SJCRH30 (cell line): ENCODE results near the gene GAS7. TPM values are rescaled to one million over a fixed set of nuclear protein-coding genes. Genes with fewer than 3 reads are reported as not detected.

Source experiments
- DNase-seq, 2 experiments: peaks; one replicate each; pipeline ENCODE4 v3.0.0-alpha.2; 2015 to 2020
- H3K27ac ChIP-seq: fragments of 250-450 bp; sonication (Bioruptor Pico); 2 replicates; pipeline ENCODE4 v1.5.1; 2020; ENCODE audit warnings: mild to moderate bottlenecking, moderate library complexity
- H3K27me3 ChIP-seq: fragments of 250-450 bp; sonication (Bioruptor Pico); 2 replicates; pipeline ENCODE4 v1.5.1; 2020; ENCODE audit warnings: mild to moderate bottlenecking, moderate library complexity
- H3K36me3 ChIP-seq: fragments of 250-450 bp; sonication (Bioruptor Pico); 2 replicates; pipeline ENCODE4 v1.5.1; 2020; ENCODE audit warnings: mild to moderate bottlenecking, moderate library complexity
- H3K4me1 ChIP-seq: fragments of 250-450 bp; sonication (Bioruptor Pico); 2 replicates; pipeline ENCODE4 v1.5.1; 2020; ENCODE audit warnings: mild to moderate bottlenecking, moderate library complexity
- H3K4me3 ChIP-seq: fragments of 250-450 bp; sonication (Bioruptor Pico); 2 replicates; pipeline ENCODE4 v1.5.1; 2020; ENCODE audit warnings: mild to moderate bottlenecking, moderate library complexity
- H3K9me3 ChIP-seq: fragments of 250-450 bp; sonication (Bioruptor Pico); replicated peaks from 2 replicates; pipeline ENCODE4 v1.5.1; 2020; ENCODE audit warnings: mild to moderate bottlenecking, moderate library complexity
- total RNA-seq: library from RNA; depleted of rRNA; stranded (reverse); fragments of >200 nt; shearing (Covaris generic); gene quantifications from 2 replicates; pipeline ENCODE4 v1.2.3, GENCODE V29; 2014

The GAS7 gene
- total RNA-seq, 1 experiment from 2014 or later, result 0.91 TPM

- DNase-seq, result no peak
- no peaks in the 10 kb centered on the region for H3K9me3 ChIP-seq
- H3K4me1 ChIP-seq, result no peaks in the 10 kb centered on the region
- H3K36me3 ChIP-seq, result no peaks in the 10 kb centered on the region
- H3K27ac ChIP-seq, result no peak overlapping the region
- H3K4me3 ChIP-seq, result no peak overlapping the region
- no peaks in the 10 kb centered on the region for H3K27me3 ChIP-seq
Measured at GRCh38 chr17:9986754-9987382, 211.5 kb downstream of the GAS7 start.

- Histone ChIP-seq H3K27ac (no peak overlapping the region), H3K27me3 (no peaks in the 10 kb centered on the region), H3K4me3 (no peak overlapping the region), H3K4me1 (no peaks in the 10 kb centered on the region), H3K9me3 (no peaks in the 10 kb centered on the region), H3K36me3 (no peaks in the 10 kb centered on the region)
- DNase-seq, result no peak
Measured at GRCh38 chr17:9985646-9986045, 212.8 kb downstream of the GAS7 start.

DNA sequence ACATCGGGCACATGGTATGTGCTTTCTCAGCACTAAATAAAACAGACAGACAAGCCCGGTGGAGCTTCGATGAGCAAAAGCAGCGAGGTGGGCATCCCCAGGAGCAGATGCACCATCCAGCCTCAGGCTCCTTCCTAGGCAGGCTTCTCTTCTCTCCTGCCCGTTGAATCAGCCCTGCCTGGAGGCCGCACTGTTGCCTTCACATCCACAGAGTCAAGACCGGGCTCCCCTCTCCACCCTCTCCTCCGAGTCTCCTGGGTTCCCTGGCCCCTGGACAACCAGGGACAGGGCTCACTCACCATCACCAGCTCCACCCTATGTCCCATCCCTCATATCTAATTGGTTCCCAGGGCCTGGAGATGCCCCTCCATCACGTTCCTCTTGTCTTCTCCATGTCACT is 213.6 kb downstream of the GAS7 start:
- no peaks in the 10 kb centered on the region for H3K9me3 ChIP-seq
- H3K27me3 ChIP-seq, result no peaks in the 10 kb centered on the region
- H3K4me1 ChIP-seq, result no peaks in the 10 kb centered on the region
- no peak overlapping the region for H3K4me3 ChIP-seq
- DNase-seq, result no peak
- H3K36me3 ChIP-seq, result no peaks in the 10 kb centered on the region
- H3K27ac ChIP-seq, result no peak overlapping the region

GRCh38 chr17:9982159-9982558 is 216.2 kb downstream of the GAS7 start:
- Histone ChIP-seq H3K4me1 (no peaks in the 10 kb centered on the region), H3K27me3 (no peaks in the 10 kb centered on the region), H3K27ac (no peak overlapping the region), H3K36me3 (no peaks in the 10 kb centered on the region), H3K9me3 (no peaks in the 10 kb centered on the region), H3K4me3 (no peak overlapping the region)
- DNase-seq, result no peak

DNA sequence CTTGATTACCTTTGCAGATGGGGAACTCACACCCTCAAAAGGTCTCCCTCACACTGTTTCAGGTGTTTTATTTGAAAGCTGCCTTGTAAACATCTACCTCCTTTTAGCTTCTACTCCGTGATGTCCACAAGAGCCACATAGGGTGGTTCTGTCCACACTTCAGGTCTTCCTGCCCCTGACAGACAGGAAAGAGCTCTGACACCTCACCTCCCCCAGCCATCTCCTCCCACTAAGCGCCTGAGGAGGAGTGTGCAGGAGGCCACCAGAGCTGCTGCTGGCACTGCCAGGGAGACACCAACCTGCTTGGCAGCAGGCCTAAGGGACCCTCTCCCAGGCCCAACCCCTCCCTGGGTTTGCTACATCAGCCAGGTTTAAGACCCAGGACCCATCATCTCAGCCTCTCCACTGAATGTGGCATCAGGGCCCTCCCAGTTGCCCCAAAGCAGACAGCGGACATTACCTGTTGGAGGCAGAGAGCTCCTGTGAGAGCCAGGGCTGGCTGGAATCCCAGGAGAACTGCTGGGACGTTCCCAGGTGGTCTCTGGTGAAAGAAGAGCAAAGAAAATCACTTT is 217.0 kb downstream of the GAS7 start:
- Histone ChIP-seq H3K27ac (no peak overlapping the region), H3K27me3 (no peaks in the 10 kb centered on the region), H3K36me3 (no peaks in the 10 kb centered on the region), H3K4me3 (no peak overlapping the region), H3K4me1 (no peaks in the 10 kb centered on the region), H3K9me3 (no peaks in the 10 kb centered on the region)
- no peak for DNase-seq

GRCh38 chr17:9979463-9979995 is 218.9 kb downstream of the GAS7 start:
- Histone ChIP-seq H3K9me3 (no peaks in the 10 kb centered on the region), H3K27me3 (no peaks in the 10 kb centered on the region), H3K36me3 (no peaks in the 10 kb centered on the region), H3K27ac (no peak overlapping the region), H3K4me3 (no peak overlapping the region), H3K4me1 (no peaks in the 10 kb centered on the region)
- no peak for DNase-seq

DNA sequence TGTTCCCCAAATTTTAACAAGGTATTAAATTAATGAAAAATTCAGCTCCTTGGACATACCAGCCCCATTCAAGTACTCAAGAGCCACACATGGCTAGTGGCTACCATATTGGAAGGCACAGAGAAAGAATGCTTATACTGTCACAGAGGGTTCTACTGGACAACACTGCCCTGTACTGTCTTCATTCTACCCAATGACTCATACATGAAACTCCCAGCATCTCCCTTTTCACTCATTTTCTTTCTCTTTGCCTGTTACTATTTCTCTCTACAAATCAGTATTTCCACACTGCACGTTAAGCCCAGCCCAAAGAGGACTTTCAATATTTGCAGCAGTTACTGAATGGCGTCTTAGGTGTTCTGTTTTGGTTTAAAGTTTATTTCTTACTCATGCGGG is 221.2 kb downstream of the GAS7 start:
- no peak overlapping the region for H3K4me3 ChIP-seq
- no peaks in the 10 kb centered on the region for H3K36me3 ChIP-seq
- H3K4me1 ChIP-seq, result no peaks in the 10 kb centered on the region
- no peak overlapping the region for H3K27ac ChIP-seq
- H3K9me3 ChIP-seq, result no peaks in the 10 kb centered on the region
- no peak for DNase-seq
- H3K27me3 ChIP-seq, result no peaks in the 10 kb centered on the region

GRCh38 chr17:9976283-9977179 is 221.9 kb downstream of the GAS7 start:
- Histone ChIP-seq H3K4me3 (no peak overlapping the region), H3K4me1 (no peaks in the 10 kb centered on the region), H3K27ac (no peak overlapping the region), H3K27me3 (no peaks in the 10 kb centered on the region), H3K36me3 (no peaks in the 10 kb centered on the region), H3K9me3 (no peaks in the 10 kb centered on the region)
- DNase-seq, result no peak

- Histone ChIP-seq H3K4me3 (no peak overlapping the region), H3K36me3 (no peaks in the 10 kb centered on the region), H3K9me3 (no peaks in the 10 kb centered on the region), H3K4me1 (no peaks in the 10 kb centered on the region), H3K27ac (no peak overlapping the region), H3K27me3 (no peaks in the 10 kb centered on the region)
- no peak for DNase-seq
Measured at GRCh38 chr17:9974448-9975381, 223.7 kb downstream of the GAS7 start.

- Histone ChIP-seq H3K4me3 (no peak overlapping the region), H3K4me1 (no peaks in the 10 kb centered on the region), H3K27me3 (no peaks in the 10 kb centered on the region), H3K9me3 (no peaks in the 10 kb centered on the region), H3K36me3 (no peaks in the 10 kb centered on the region), H3K27ac (no peak overlapping the region)
- DNase-seq, result no peak
Measured at GRCh38 chr17:9973669-9974447, 224.5 kb downstream of the GAS7 start.

- Histone ChIP-seq H3K4me3 (no peak overlapping the region), H3K27ac (no peak overlapping the region), H3K9me3 (no peaks in the 10 kb centered on the region), H3K36me3 (no peaks in the 10 kb centered on the region), H3K4me1 (no peaks in the 10 kb centered on the region), H3K27me3 (no peaks in the 10 kb centered on the region)
- DNase-seq, result no peak
Measured at GRCh38 chr17:9971991-9972390, 226.4 kb downstream of the GAS7 start.

- Histone ChIP-seq H3K4me3 (no peak overlapping the region), H3K27ac (no peak overlapping the region), H3K9me3 (no peaks in the 10 kb centered on the region), H3K36me3 (no peaks in the 10 kb centered on the region), H3K4me1 (no peaks in the 10 kb centered on the region), H3K27me3 (no peaks in the 10 kb centered on the region)
- DNase-seq, result no peak
Measured at GRCh38 chr17:9969301-9969935, 229.0 kb downstream of the GAS7 start.

DNA sequence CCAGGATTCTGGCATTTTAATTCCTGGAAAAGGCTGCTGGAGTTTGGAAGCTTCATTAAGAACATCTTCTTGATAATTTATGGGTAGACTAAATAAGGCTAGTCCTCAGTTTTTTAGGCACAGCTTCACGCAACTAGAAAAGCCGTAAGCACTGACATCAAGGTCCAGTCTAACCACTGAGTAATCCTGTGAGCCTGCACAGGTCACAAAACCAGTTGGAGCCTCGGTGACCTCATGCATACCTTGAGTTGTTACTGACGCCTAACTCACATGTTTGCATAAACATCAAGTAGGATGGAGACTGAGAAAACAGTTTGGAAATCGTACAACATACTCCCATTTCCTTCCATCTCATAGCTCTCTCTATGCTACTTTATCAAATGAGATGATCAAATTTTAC is 229.5 kb downstream of the GAS7 start:
- Histone ChIP-seq H3K9me3 (no peaks in the 10 kb centered on the region), H3K36me3 (no peaks in the 10 kb centered on the region), H3K27me3 (no peaks in the 10 kb centered on the region), H3K4me1 (no peaks in the 10 kb centered on the region), H3K4me3 (no peak overlapping the region), H3K27ac (no peak overlapping the region)
- no peak for DNase-seq
